HT-29 (cell line): ENCODE results near the gene GOLGA7B. TPM values are rescaled to one million over a fixed set of nuclear protein-coding genes. Genes with fewer than 3 reads are reported as not detected.

Experiments
- DNase-seq: peaks from one replicate; pipeline ENCODE4 v3.0.0-alpha.2; 2015; ENCODE audit warnings: low spot score
- total RNA-seq: library from RNA; depleted of rRNA; stranded (reverse); fragments of >200 nt; shearing (Covaris generic); gene quantifications from 2 replicates; pipeline ENCODE4 v1.2.3, GENCODE V29; 2014

GOLGA7B gene
- total RNA-seq, 1 experiment from 2014 or later, result 1.7 TPM

GRCh38 chr10:97894092-97894491, 44.4 kb downstream of the GOLGA7B start:
- no peak for DNase-seq

GRCh38 chr10:97895084-97895483, 45.4 kb downstream of the GOLGA7B start:
- no peak for DNase-seq

- DNase-seq, result no peak
Measured at GRCh38 chr10:97895915-97896314, 46.3 kb downstream of the GOLGA7B start.

- DNase-seq, result no peak
Measured at GRCh38 chr10:97896756-97897358, 47.2 kb downstream of the GOLGA7B start.

GRCh38 chr10:97898429-97898828, 48.8 kb downstream of the GOLGA7B start:
- DNase-seq, result no peak

GRCh38 chr10:97901381-97901780, 51.7 kb downstream of the GOLGA7B start:
- no peak for DNase-seq

- no peak for DNase-seq
Measured at GRCh38 chr10:97903128-97904017, 53.7 kb downstream of the GOLGA7B start.

GRCh38 chr10:97904018-97904381, 54.4 kb downstream of the GOLGA7B start:
- DNase-seq, result no peak

- no peak for DNase-seq
Measured at GRCh38 chr10:97904576-97904975, 54.9 kb downstream of the GOLGA7B start.

GRCh38 chr10:97905276-97905675, 55.6 kb downstream of the GOLGA7B start:
- DNase-seq, result no peak

GRCh38 chr10:97907211-97907610, 57.6 kb downstream of the GOLGA7B start:
- DNase-seq, result no peak

- no peak for DNase-seq
Measured at GRCh38 chr10:97907830-97908229, 58.2 kb downstream of the GOLGA7B start.

GRCh38 chr10:97910661-97911060, 61.0 kb downstream of the GOLGA7B start:
- no peak for DNase-seq

- DNase-seq, result no peak
Measured at GRCh38 chr10:97911217-97911616, 61.6 kb downstream of the GOLGA7B start.

- DNase-seq, result no peak
Measured at GRCh38 chr10:97913193-97913592, 63.5 kb downstream of the GOLGA7B start.

- DNase-seq, result no peak
Measured at GRCh38 chr10:97913614-97914013, 64.0 kb downstream of the GOLGA7B start.

- no peak for DNase-seq
Measured at GRCh38 chr10:97914171-97914836, 64.7 kb downstream of the GOLGA7B start.

GRCh38 chr10:97914837-97915211, 65.2 kb downstream of the GOLGA7B start:
- DNase-seq, result peak; percentile 83

- no peak for DNase-seq
Measured at GRCh38 chr10:97915346-97916131, 65.9 kb downstream of the GOLGA7B start.

- no peak for DNase-seq
Measured at GRCh38 chr10:97916586-97916985, 66.9 kb downstream of the GOLGA7B start.

GRCh38 chr10:97919012-97919411, 69.4 kb downstream of the GOLGA7B start:
- no peak for DNase-seq

- DNase-seq, result no peak
Measured at GRCh38 chr10:97920865-97921264, 71.2 kb downstream of the GOLGA7B start.
